SU-DHL-6 (cell line): ENCODE data around the gene DPP8.

ENCODE experiments used
- H2AFZ ChIP-seq: fragments of 200-600 bp; sonication (generic); 2 replicates; pipeline ENCODE4 v1.6.1; 2014; ENCODE audit warnings: low read depth, mild to moderate bottlenecking, moderate library complexity, mixed read lengths, antibody characterized with exemption, low read length; ENCODE audit not compliant: severe bottlenecking
- H3F3A ChIP-seq: fragments of 200-600 bp; shearing (Covaris generic); 2 replicates; pipeline ENCODE4 v1.6.0; 2016; ENCODE audit warnings: antibody characterized with exemption, mild to moderate bottlenecking; ENCODE audit not compliant: insufficient read depth
- H3K27ac ChIP-seq: fragments of 200-600 bp; sonication (generic); 2 replicates; pipeline ENCODE4 v1.5.1; 2016; ENCODE audit warnings: low read depth, mild to moderate bottlenecking, low read length, moderate library complexity, mixed read lengths
- H3K27me3 ChIP-seq: fragments of 200-600 bp; sonication (generic), shearing (Covaris generic); 2 replicates; pipeline ENCODE4 v1.6.0; 2014; ENCODE audit warnings: mild to moderate bottlenecking, low read length
- H3K36me3 ChIP-seq: fragments of 200-600 bp; sonication (generic); 2 replicates; pipeline ENCODE4 v1.6.1; 2014; ENCODE audit warnings: mild to moderate bottlenecking, low read length, mixed read lengths
- H3K4me2 ChIP-seq: fragments of 300-600, 200-600 bp; shearing (Covaris generic), sonication (generic); 2 replicates; pipeline ENCODE4 v1.6.0; 2014; ENCODE audit warnings: low read length, low read depth, mild to moderate bottlenecking; ENCODE audit not compliant: poor library complexity, severe bottlenecking
- H3K4me3 ChIP-seq: fragments of 200-600 bp; sonication (generic); 2 replicates; pipeline ENCODE4 v1.5.1; 2014; ENCODE audit warnings: antibody characterized with exemption, low read length, mild to moderate bottlenecking, mixed read lengths; ENCODE audit not compliant: insufficient read depth, poor library complexity, severe bottlenecking
- H3K79me2 ChIP-seq: fragments of 200-600 bp; sonication (generic); 2 replicates; pipeline ENCODE4 v1.6.1; 2014; ENCODE audit warnings: mild to moderate bottlenecking, low read length, moderate library complexity; ENCODE audit not compliant: insufficient read depth
- H3K9ac ChIP-seq: fragments of 200-600 bp; sonication (generic); 2 replicates; pipeline ENCODE4 v1.7.0; 2014; ENCODE audit warnings: mild to moderate bottlenecking, low read length
- H3K9me2 ChIP-seq: fragments of 200-600 bp; sonication (generic); replicated peaks from 2 replicates; pipeline ENCODE4 v1.6.1; 2014; ENCODE audit warnings: low read length; ENCODE audit not compliant: insufficient read depth
- H3K9me3 ChIP-seq: fragments of 200-600 bp; sonication (generic); 2 replicates; pipeline ENCODE4 v1.6.1; 2014; ENCODE audit warnings: low read length, mixed read lengths; ENCODE audit not compliant: insufficient read depth
- H4K20me1 ChIP-seq: fragments of 200-600 bp; sonication (generic); 2 replicates; pipeline ENCODE4 v1.6.1; 2014; ENCODE audit warnings: low read depth, mild to moderate bottlenecking, antibody characterized with exemption, low read length, moderate library complexity, mixed read lengths
- EZH2phosphoT487 ChIP-seq: fragments of 200-600 bp; sonication (generic), shearing (Covaris generic); conservative IDR thresholded peaks from 2 replicates; pipeline ENCODE4 v1.6.1; 2018; ENCODE audit warnings: mild to moderate bottlenecking, antibody characterized with exemption, low read length, moderate library complexity, mixed read lengths
- TF ChIP-seq, protein P1 (sequence below): fragments of 200-600 bp; sonication (generic); IDR thresholded peaks from one replicate; pipeline ENCODE4 v1.5.1; 2017; ENCODE audit warnings: antibody characterized with exemption, mild to moderate bottlenecking, low read length, moderate library complexity; ENCODE audit not compliant: insufficient read depth, poor library complexity, severe bottlenecking

Gene DPP8

DNA sequence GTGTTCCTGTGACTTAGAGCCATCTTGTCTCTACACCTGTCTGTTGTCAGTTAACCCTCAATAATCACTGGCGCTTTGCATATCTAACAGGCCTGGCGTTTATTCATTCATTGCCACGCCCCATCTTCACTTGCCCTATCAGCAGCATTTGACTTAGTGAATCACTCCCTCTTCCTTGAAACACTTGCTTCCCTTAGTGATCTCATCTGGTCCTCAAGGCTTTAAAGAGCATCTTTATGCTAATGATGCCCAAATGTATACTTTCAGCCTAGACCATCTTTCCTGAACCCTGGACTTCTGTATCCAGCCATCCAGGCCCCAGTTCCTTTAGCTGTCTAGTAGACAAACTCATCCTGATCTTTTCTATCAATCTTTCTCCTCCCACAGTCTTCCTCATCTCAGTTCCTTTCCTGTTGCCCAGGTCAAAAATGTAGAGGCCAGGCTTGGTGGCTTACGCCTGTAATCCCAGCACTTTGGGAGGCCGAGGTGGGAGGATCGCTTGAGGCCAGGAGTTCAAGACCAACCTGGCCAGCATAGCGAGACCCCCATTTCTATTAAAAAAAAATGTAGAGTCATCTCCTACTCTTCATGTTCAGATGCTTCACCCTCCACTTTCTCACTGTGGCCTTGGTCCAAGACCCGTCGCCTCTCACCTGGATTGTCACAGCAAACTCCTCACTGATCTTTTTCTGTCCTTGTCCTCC lies 93.4 kb downstream of the DPP8 start:
- no peaks in the 10 kb centered on the region for H3K9me2 ChIP-seq
- TF ChIP-seq, protein P1, sequence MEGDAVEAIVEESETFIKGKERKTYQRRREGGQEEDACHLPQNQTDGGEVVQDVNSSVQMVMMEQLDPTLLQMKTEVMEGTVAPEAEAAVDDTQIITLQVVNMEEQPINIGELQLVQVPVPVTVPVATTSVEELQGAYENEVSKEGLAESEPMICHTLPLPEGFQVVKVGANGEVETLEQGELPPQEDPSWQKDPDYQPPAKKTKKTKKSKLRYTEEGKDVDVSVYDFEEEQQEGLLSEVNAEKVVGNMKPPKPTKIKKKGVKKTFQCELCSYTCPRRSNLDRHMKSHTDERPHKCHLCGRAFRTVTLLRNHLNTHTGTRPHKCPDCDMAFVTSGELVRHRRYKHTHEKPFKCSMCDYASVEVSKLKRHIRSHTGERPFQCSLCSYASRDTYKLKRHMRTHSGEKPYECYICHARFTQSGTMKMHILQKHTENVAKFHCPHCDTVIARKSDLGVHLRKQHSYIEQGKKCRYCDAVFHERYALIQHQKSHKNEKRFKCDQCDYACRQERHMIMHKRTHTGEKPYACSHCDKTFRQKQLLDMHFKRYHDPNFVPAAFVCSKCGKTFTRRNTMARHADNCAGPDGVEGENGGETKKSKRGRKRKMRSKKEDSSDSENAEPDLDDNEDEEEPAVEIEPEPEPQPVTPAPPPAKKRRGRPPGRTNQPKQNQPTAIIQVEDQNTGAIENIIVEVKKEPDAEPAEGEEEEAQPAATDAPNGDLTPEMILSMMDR, result no peak
- no peak for TF ChIP-seq EZH2phosphoT487

GRCh38 chr15:65423150-65423975 lies 94.1 kb downstream of the DPP8 start:
- Histone ChIP-seq H3K4me2 (no peak overlapping the region), H3K9me2 (no peaks in the 10 kb centered on the region), H3K79me2 (no peaks in the 10 kb centered on the region), H3F3A (no peaks in the 10 kb centered on the region), H3K27ac (no peak overlapping the region), H3K4me3 (no peak overlapping the region), H4K20me1 (no peaks in the 10 kb centered on the region), H3K27me3 (no peaks in the 10 kb centered on the region), H3K9ac (no peak overlapping the region), H3K9me3 (no peaks in the 10 kb centered on the region), H3K36me3 (no peaks in the 10 kb centered on the region), H2AFZ (no peak overlapping the region)
- no peak for TF ChIP-seq EZH2phosphoT487

More for the DNA sequence above, 93.4 kb downstream of the DPP8 start:
- Histone ChIP-seq H3K27ac (no peak overlapping the region), H3K9ac (no peak overlapping the region), H3K4me2 (no peak overlapping the region), H3K27me3 (no peaks in the 10 kb centered on the region), H3K4me3 (no peak overlapping the region), H3K9me3 (no peaks in the 10 kb centered on the region), H3K36me3 (no peaks in the 10 kb centered on the region), H3K79me2 (no peaks in the 10 kb centered on the region), H4K20me1 (no peaks in the 10 kb centered on the region), H2AFZ (no peak overlapping the region), H3F3A (no peaks in the 10 kb centered on the region)

- H4K20me1 ChIP-seq, result no peaks in the 10 kb centered on the region
- no peaks in the 10 kb centered on the region for H3K36me3 ChIP-seq
- H3K9me2 ChIP-seq, result no peaks in the 10 kb centered on the region
- no peak overlapping the region for H3K4me2 ChIP-seq
- no peaks in the 10 kb centered on the region for H3K79me2 ChIP-seq
- H3F3A ChIP-seq, result no peaks in the 10 kb centered on the region
- H3K27me3 ChIP-seq, result no peaks in the 10 kb centered on the region
- no peak overlapping the region for H3K4me3 ChIP-seq
- no peak overlapping the region for H3K27ac ChIP-seq
- no peaks in the 10 kb centered on the region for H3K9me3 ChIP-seq
- H2AFZ ChIP-seq, result no peak overlapping the region
- H3K9ac ChIP-seq, result no peak overlapping the region
- no peak for TF ChIP-seq EZH2phosphoT487
- TF ChIP-seq, protein P1, result no peak
These were observed 95.9 kb downstream of the DPP8 start for GRCh38 chr15:65421360-65422215.
